Loucy (cell line): Measurements from ENCODE around the gene PDPN.

Source experiments
- EZH2phosphoT487 ChIP-seq: fragments of 200-600 bp; IDR thresholded peaks from 2 replicates; pipeline ENCODE4 v1.6.1; 2018; ENCODE audit warnings: antibody characterized with exemption, mild to moderate bottlenecking, moderate library complexity, borderline replicate concordance
- TF ChIP-seq, protein P1 (sequence below): fragments of 200-600 bp; sonication (generic); conservative IDR thresholded peaks from 2 replicates; pipeline ENCODE4 v1.5.1; 2014; ENCODE audit warnings: mild to moderate bottlenecking, antibody characterized with exemption, low read length

GRCh38 chr1:13643017-13643416 lies 59.4 kb downstream of the PDPN start:
- TF ChIP-seq, protein P1, sequence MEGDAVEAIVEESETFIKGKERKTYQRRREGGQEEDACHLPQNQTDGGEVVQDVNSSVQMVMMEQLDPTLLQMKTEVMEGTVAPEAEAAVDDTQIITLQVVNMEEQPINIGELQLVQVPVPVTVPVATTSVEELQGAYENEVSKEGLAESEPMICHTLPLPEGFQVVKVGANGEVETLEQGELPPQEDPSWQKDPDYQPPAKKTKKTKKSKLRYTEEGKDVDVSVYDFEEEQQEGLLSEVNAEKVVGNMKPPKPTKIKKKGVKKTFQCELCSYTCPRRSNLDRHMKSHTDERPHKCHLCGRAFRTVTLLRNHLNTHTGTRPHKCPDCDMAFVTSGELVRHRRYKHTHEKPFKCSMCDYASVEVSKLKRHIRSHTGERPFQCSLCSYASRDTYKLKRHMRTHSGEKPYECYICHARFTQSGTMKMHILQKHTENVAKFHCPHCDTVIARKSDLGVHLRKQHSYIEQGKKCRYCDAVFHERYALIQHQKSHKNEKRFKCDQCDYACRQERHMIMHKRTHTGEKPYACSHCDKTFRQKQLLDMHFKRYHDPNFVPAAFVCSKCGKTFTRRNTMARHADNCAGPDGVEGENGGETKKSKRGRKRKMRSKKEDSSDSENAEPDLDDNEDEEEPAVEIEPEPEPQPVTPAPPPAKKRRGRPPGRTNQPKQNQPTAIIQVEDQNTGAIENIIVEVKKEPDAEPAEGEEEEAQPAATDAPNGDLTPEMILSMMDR: no peak
- no peak for TF ChIP-seq EZH2phosphoT487
